ENCODE data around the gene IKZF1.

IKZF1 gene

GRCh38 chr7:50436133-50436806, 131.8 kb downstream of the IKZF1 start:
- Histone ChIP-seq H3K9me2 (replicated peaks; ENCODE audit: insufficient read depth, low read length) (no peaks in the 10 kb centered on the region), H3K36me3 (replicated peaks; ENCODE audit: insufficient read depth, low read length) (peaks cover 4% of the 10 kb centered on the region; the same call in 1 of the 2 replicates), H2AFZ (ENCODE audit: low read length) (no peak overlapping the region), H3K9ac (ENCODE audit: low read length) (no peak overlapping the region), H3K4me2 (ENCODE audit: low read depth, low read length) (no peak overlapping the region), H4K20me1 (ENCODE audit: insufficient read depth, low read length) (no peaks in the 10 kb centered on the region), H3K79me2 (ENCODE audit: low read length) (no peaks in the 10 kb centered on the region), H3K4me1 (ENCODE audit: low read length) (no peaks in the 10 kb centered on the region), H3K27ac (ENCODE audit: low read length) (no peak overlapping the region), H3F3A (ENCODE audit: insufficient read depth, low read length) (no peaks in the 10 kb centered on the region), H3K4me3 (ENCODE audit: low read length) (no peak overlapping the region), H3K27me3 (replicated peaks; ENCODE audit: insufficient read depth, low read length) (no peaks in the 10 kb centered on the region), H3K9me3 (replicated peaks; ENCODE audit: insufficient read depth, low read length) (no peaks in the 10 kb centered on the region)
- no peak for DNase-seq
- TF ChIP-seq EZH2 (optimal IDR thresholded peaks at IDR 0.05; ENCODE audit: low read depth, low read length) (no peak), EZH2phosphoT487 (IDR thresholded peaks at IDR 0.05; ENCODE audit: low read length) (no peak), CTCF (IDR thresholded peaks at IDR 0.05; ENCODE audit: low read length) (no peak)

- Histone ChIP-seq H3K79me2 (ENCODE audit: low read length) (peaks cover 68% of the 10 kb centered on the region), H3K4me1 (ENCODE audit: low read length) (peaks cover 7% of the 10 kb centered on the region; the same call in 1 of the 2 replicates)
Measured at GRCh38 chr7:50446542-50446960, 142.0 kb downstream of the IKZF1 start.

GRCh38 chr7:50448823-50449222, 144.3 kb downstream of the IKZF1 start:
- H3K9ac ChIP-seq (ENCODE audit: low read length): peak overlapping the region; percentile 91; the same call in 1 of the 2 replicates
- DNase-seq: no peak
- H3K4me3 ChIP-seq (ENCODE audit: low read length): peak overlapping the region; percentile 91

More at GRCh38 chr7:50446542-50446960, 142.0 kb downstream of the IKZF1 start:
- H3K27ac ChIP-seq (ENCODE audit: low read length): no peak overlapping the region
- H4K20me1 ChIP-seq (ENCODE audit: insufficient read depth, low read length): no peaks in the 10 kb centered on the region
- DNase-seq: no peak
- TF ChIP-seq EZH2phosphoT487 (IDR thresholded peaks at IDR 0.05; ENCODE audit: low read length): no peak
- no peak for TF ChIP-seq CTCF (IDR thresholded peaks at IDR 0.05; ENCODE audit: low read length)
- TF ChIP-seq EZH2 (optimal IDR thresholded peaks at IDR 0.05; ENCODE audit: low read depth, low read length): no peak
- no peaks in the 10 kb centered on the region for H3K9me3 ChIP-seq (replicated peaks; ENCODE audit: insufficient read depth, low read length)
- H3K4me2 ChIP-seq (ENCODE audit: low read depth, low read length): no peak overlapping the region
- no peak overlapping the region for H3K9ac ChIP-seq (ENCODE audit: low read length)
- no peak overlapping the region for H2AFZ ChIP-seq (ENCODE audit: low read length)
- H3K9me2 ChIP-seq (replicated peaks; ENCODE audit: insufficient read depth, low read length): no peaks in the 10 kb centered on the region
- H3K27me3 ChIP-seq (replicated peaks; ENCODE audit: insufficient read depth, low read length): no peaks in the 10 kb centered on the region
- H3K4me3 ChIP-seq (ENCODE audit: low read length): no peak overlapping the region
- peaks cover 19% of the 10 kb centered on the region; the same call in 1 of the 2 replicates for H3K36me3 ChIP-seq (replicated peaks; ENCODE audit: insufficient read depth, low read length)
- peaks cover 6% of the 10 kb centered on the region for H3F3A ChIP-seq (ENCODE audit: insufficient read depth, low read length)

More at GRCh38 chr7:50448823-50449222, 144.3 kb downstream of the IKZF1 start:
- no peak overlapping the region for H2AFZ ChIP-seq (ENCODE audit: low read length)
- TF ChIP-seq EZH2 (optimal IDR thresholded peaks at IDR 0.05; ENCODE audit: low read depth, low read length) (no peak), EZH2phosphoT487 (IDR thresholded peaks at IDR 0.05; ENCODE audit: low read length) (no peak), CTCF (IDR thresholded peaks at IDR 0.05; ENCODE audit: low read length) (no peak)
- no peaks in the 10 kb centered on the region for H4K20me1 ChIP-seq (ENCODE audit: insufficient read depth, low read length)
- H3K79me2 ChIP-seq (ENCODE audit: low read length): peaks cover 54% of the 10 kb centered on the region
- H3K9me3 ChIP-seq (replicated peaks; ENCODE audit: insufficient read depth, low read length): no peaks in the 10 kb centered on the region
- peaks cover 16% of the 10 kb centered on the region; the same call in 1 of the 2 replicates for H3K36me3 ChIP-seq (replicated peaks; ENCODE audit: insufficient read depth, low read length)
- peak overlapping the region; percentile 68; the same call in 1 of the 2 replicates for H3K27ac ChIP-seq (ENCODE audit: low read length)
- no peaks in the 10 kb centered on the region for H3K9me2 ChIP-seq (replicated peaks; ENCODE audit: insufficient read depth, low read length)
- peaks cover 7% of the 10 kb centered on the region; the same call in 1 of the 2 replicates for H3K4me1 ChIP-seq (ENCODE audit: low read length)
- H3K27me3 ChIP-seq (replicated peaks; ENCODE audit: insufficient read depth, low read length): no peaks in the 10 kb centered on the region
- peak overlapping the region; percentile 96 for H3K4me2 ChIP-seq (ENCODE audit: low read depth, low read length)
- H3F3A ChIP-seq (ENCODE audit: insufficient read depth, low read length): peaks cover 6% of the 10 kb centered on the region

Measured in MM.1S (cell line).